Nucleus accumbens (tissue), 56 donors: ENCODE results near the gene ATP6V1F.
"Not testable (repeated sequence)": the region's sequence is repeated elsewhere in the genome, so short reads cannot be mapped to it uniquely, and the experiment has no call there.

Source experiments
- DNase-seq, 56 donors: peaks; one replicate each; lab custom pipeline; 2025; lab: John Stamatoyannopoulos, UW

Gene ATP6V1F

GRCh38 chr7:128912709-128913495, 50.2 kb downstream of the ATP6V1F start:
- DNase-seq, result not testable (repeated sequence)

DNA sequence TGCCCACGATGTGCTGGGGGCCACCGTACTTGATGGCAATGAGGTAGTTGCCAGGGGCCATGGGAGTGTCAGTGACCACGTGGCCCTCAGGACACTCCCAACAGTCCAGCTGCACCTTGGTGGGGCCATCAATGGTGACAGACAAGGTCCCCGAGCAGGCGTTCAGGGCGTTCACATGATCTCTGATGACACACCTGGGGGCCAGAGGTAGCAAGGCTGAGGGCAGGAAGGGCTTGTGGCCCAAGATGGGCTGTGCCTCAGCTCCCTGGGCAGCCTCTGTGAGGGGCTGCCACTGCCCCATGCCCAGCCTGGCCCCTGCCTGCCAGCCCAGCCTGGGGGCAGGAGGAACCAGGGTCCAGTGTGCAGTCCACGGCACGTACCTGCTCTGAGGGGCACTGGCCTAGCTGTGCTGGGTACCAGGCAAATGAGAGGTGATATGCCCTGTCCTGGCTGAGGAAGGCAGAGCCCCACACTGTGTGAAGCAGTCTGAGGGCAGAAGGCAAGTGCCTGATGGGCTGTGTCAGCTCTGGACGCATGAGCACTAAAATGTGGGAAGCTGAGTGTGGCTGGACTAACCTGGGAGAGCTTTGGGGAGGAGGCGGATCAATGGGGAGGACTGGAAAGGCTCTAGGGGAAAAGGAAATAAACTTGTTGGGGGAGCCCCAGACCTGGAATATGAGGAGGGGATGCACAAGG, 51.4 kb downstream of the ATP6V1F start:
- DNase-seq, result no peak

DNA sequence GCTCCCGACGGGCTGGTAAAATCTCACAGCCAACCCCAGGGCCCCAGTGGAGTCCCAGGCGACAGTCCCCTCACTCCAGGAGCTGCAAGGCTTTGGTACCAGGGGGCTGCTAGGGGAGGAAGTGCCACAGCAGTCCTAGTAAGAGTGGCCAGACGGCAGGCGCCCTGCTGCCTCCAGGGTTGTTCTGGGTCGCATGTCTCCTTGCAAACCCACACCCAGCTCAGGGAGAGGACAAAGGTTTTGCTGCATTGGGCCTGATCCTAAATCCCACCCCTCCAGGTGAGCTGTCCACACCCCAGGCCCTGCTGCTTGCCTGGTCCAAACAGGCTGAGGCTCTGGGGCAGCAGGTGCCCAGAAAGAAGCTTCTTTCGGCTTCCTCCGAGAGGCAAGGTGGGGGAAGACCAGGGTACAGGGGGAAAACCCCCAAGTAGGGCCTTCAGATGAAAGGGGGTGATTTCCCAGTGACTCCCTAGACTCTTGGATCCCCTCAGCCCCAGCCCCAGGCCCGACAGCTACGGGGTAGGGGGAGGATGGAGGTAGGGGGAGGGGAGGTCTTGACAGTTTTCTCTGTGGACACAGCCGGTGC, 52.0 kb downstream of the ATP6V1F start:
- DNase-seq, result no peak

DNA sequence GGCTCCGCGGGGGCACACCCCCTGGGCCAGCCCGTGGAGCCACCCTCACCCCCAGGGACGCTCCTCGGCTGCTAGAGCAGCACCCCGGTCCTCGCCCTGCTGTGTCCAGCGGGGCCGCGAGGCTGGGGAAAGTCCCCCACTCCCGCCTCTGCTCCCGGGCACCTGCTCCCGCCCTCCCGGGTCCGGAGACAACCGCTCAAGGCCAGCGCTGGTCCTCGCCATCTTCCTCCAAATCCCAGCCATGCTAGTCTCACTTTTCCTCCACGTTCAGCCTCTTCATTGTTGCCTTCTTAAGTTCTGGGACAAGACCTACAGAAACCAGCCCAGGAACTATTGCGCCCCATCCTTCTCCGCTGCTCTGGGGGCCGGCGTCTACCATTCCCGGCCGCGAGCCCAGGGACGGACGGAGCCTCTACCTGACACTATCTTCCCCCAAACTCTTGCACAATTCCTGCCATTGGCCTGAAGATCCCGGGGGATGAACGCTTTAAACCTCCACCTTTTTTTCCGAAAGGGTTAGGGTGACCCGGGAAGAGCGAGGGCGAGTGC, 52.7 kb downstream of the ATP6V1F start:
- no peak for DNase-seq
